Activated CD8-positive, alpha-beta memory T cell treated with anti-CD3 and anti-CD28 coated beads for 4 hours (primary cell): ENCODE results near the gene C6orf118.

ENCODE experiments used
- DNase-seq, 2 donors: peaks; one replicate each; pipeline ENCODE4 v3.0.0-alpha.2; 2020; ENCODE audit warnings: low read depth in 2 of 2

Gene C6orf118

GRCh38 chr6:165244524-165245247, 64.7 kb downstream of the C6orf118 start:
- DNase-seq = no peak

GRCh38 chr6:165243801-165244200, 65.6 kb downstream of the C6orf118 start:
- no peak for DNase-seq

GRCh38 chr6:165236326-165236725, 73.1 kb downstream of the C6orf118 start:
- no peak for DNase-seq

GRCh38 chr6:165232731-165233488, 76.5 kb downstream of the C6orf118 start:
- DNase-seq = no peak

- DNase-seq = no peak
Observed at GRCh38 chr6:165231581-165232561, 77.5 kb downstream of the C6orf118 start.

- DNase-seq = no peak
Observed at GRCh38 chr6:165231177-165231576, 78.2 kb downstream of the C6orf118 start.
